WTC11 (cell line): Measurements from ENCODE around the gene IQSEC1. TPM values are rescaled to one million over a fixed set of nuclear protein-coding genes. Genes with fewer than 3 reads are reported as not detected.

Source experiments
- ATAC-seq: fragments of 200-7000 bp; cut with Tn5 transposase; 2 replicates; pipeline ENCODE4 v1.10.0; 2021; ENCODE audit warnings: mild to moderate bottlenecking, moderate library complexity
- CTCF ChIA-PET: fragments of 300-600 bp; sonication (Branson Sonifier 250); formaldehyde crosslinking; loops from one replicate; lab custom pipeline; 2021; ENCODE audit warnings: antibody characterized with exemption; lab: Charles Lee
- POLR2A ChIA-PET: fragments of 350-600 bp; sonication (Branson Sonifier 250); formaldehyde crosslinking; loops from one replicate; lab custom pipeline; 2021; ENCODE audit warnings: antibody characterized with exemption; lab: Charles Lee
- DNase-seq: peaks from one replicate; pipeline ENCODE4 v3.0.0; 2021; ENCODE audit warnings: low spot score
- H3K27ac Mint-ChIP-seq: 2 replicates; pipeline ENCODE4 v1.8.0; 2021; ENCODE audit warnings: mixed read lengths
- H3K27me3 Mint-ChIP-seq: 2 replicates; pipeline ENCODE4 v1.8.0; 2021; ENCODE audit warnings: low read depth, mild to moderate bottlenecking, moderate library complexity, mixed read lengths
- H3K36me3 Mint-ChIP-seq: 2 replicates; pipeline ENCODE4 v1.8.0; 2021; ENCODE audit warnings: mixed read lengths
- H3K4me1 Mint-ChIP-seq: 2 replicates; pipeline ENCODE4 v1.8.0; 2022; ENCODE audit warnings: mixed read lengths
- H3K4me3 Mint-ChIP-seq: 2 replicates; pipeline ENCODE4 v1.8.0; 2021; ENCODE audit warnings: mild to moderate bottlenecking, moderate library complexity, mixed read lengths
- H3K9me3 Mint-ChIP-seq: 2 replicates; pipeline ENCODE4 v1.8.0; 2021; ENCODE audit warnings: mixed read lengths
- ATF1 ChIP-seq: sonication (generic); formaldehyde crosslinking; IDR thresholded peaks from 2 replicates; pipeline ENCODE4 v1.8.1; 2023; ENCODE audit warnings: mild to moderate bottlenecking, moderate library complexity, missing genetic modification reagents
- CBFB ChIP-seq: sonication (generic); formaldehyde crosslinking; IDR thresholded peaks from 2 replicates; pipeline ENCODE4 v1.8.1; 2022; ENCODE audit warnings: mild to moderate bottlenecking, low read depth, missing genetic modification reagents
- CREM ChIP-seq: sonication (generic); formaldehyde crosslinking; IDR thresholded peaks from 2 replicates; pipeline ENCODE4 v1.8.1; 2022; ENCODE audit warnings: mild to moderate bottlenecking, missing genetic modification reagents, moderate library complexity
- FOXK1 ChIP-seq: sonication (generic); formaldehyde crosslinking; IDR thresholded peaks from 2 replicates; pipeline ENCODE4 v1.8.0; 2022; ENCODE audit warnings: mild to moderate bottlenecking, moderate library complexity, missing genetic modification reagents
- FOXP1 ChIP-seq: sonication (generic); formaldehyde crosslinking; IDR thresholded peaks from 2 replicates; pipeline ENCODE4 v1.8.0; 2022; ENCODE audit warnings: missing genetic modification reagents, mild to moderate bottlenecking, moderate library complexity, borderline replicate concordance
- KAT7 ChIP-seq: sonication (generic); formaldehyde crosslinking; IDR thresholded peaks from 2 replicates; pipeline ENCODE4 v1.8.1; 2023; ENCODE audit warnings: missing genetic modification reagents, mild to moderate bottlenecking, borderline replicate concordance
- NR2C2 ChIP-seq: sonication (generic); formaldehyde crosslinking; IDR thresholded peaks from 2 replicates; pipeline ENCODE4 v1.8.0; 2022; ENCODE audit warnings: mild to moderate bottlenecking, missing genetic modification reagents
- NR3C1 ChIP-seq: sonication (generic); formaldehyde crosslinking; conservative IDR thresholded peaks from 2 replicates; pipeline ENCODE4 v1.8.1; 2023; ENCODE audit warnings: low read depth, mild to moderate bottlenecking, missing genetic modification reagents
- PRRX2 ChIP-seq: fragments of 250-450 bp; sonication (Bioruptor Pico); IDR thresholded peaks from 2 replicates; pipeline ENCODE4 v1.8.0; 2021; ENCODE audit warnings: mild to moderate bottlenecking
- SMAD4 ChIP-seq: sonication (generic); formaldehyde crosslinking; IDR thresholded peaks from 2 replicates; pipeline ENCODE4 v1.8.0; 2022; ENCODE audit warnings: mild to moderate bottlenecking, missing genetic modification reagents
- ZNF121 ChIP-seq: sonication (generic); formaldehyde crosslinking; IDR thresholded peaks from 2 replicates; pipeline ENCODE4 v1.8.0; 2023; ENCODE audit warnings: missing genetic modification reagents
- ZNF317 ChIP-seq: sonication (generic); formaldehyde crosslinking; IDR thresholded peaks from 2 replicates; pipeline ENCODE4 v1.8.1; 2023; ENCODE audit warnings: low read depth, mild to moderate bottlenecking, moderate library complexity, missing genetic modification reagents, borderline replicate concordance
- ZNF396 ChIP-seq: fragments of 250-450 bp; sonication (Bioruptor Pico); IDR thresholded peaks from 2 replicates; pipeline ENCODE4 v1.8.0; 2021; ENCODE audit warnings: mild to moderate bottlenecking, moderate library complexity, borderline replicate concordance
- ZNF671 ChIP-seq: fragments of 250-450 bp; sonication (Bioruptor Pico); IDR thresholded peaks from 2 replicates; pipeline ENCODE4 v1.8.0; 2021; ENCODE audit warnings: mild to moderate bottlenecking
- total RNA-seq: library from RNA; stranded (reverse); gene quantifications from 3 replicates; pipeline ENCODE4 v1.2.3, GENCODE V29; 2021
- TF ChIP-seq, protein P1 (sequence below): sonication (generic); formaldehyde crosslinking; conservative IDR thresholded peaks from 2 replicates; pipeline ENCODE4 v1.8.1; 2022; ENCODE audit warnings: mild to moderate bottlenecking, missing genetic modification reagents
- TF ChIP-seq, protein P2 (sequence below): sonication (generic); formaldehyde crosslinking; IDR thresholded peaks from 2 replicates; pipeline ENCODE4 v1.8.1; 2022; ENCODE audit warnings: mild to moderate bottlenecking, missing genetic modification reagents, moderate library complexity, borderline replicate concordance
- TF ChIP-seq, protein P3 (sequence below): sonication (generic); formaldehyde crosslinking; IDR thresholded peaks from 2 replicates; pipeline ENCODE4 v1.8.1; 2023; ENCODE audit warnings: mild to moderate bottlenecking, missing genetic modification reagents, borderline replicate concordance
- TF ChIP-seq, protein P4 (sequence below): fragments of 250-450 bp; sonication (Bioruptor Pico); IDR thresholded peaks from 2 replicates; pipeline ENCODE4 v1.9.0; 2021; ENCODE audit warnings: mild to moderate bottlenecking
- TF ChIP-seq, protein P5 (sequence below): fragments of 250-450 bp; sonication (Bioruptor Pico); IDR thresholded peaks from 2 replicates; pipeline ENCODE4 v2.1.2; 2022; ENCODE audit warnings: mild to moderate bottlenecking, moderate library complexity
- TF ChIP-seq, protein P6 (sequence below): sonication (generic); formaldehyde crosslinking; IDR thresholded peaks from 2 replicates; pipeline ENCODE4 v1.8.1; 2022; ENCODE audit warnings: mild to moderate bottlenecking, moderate library complexity, missing genetic modification reagents
- TF ChIP-seq, protein P7 (sequence below): fragments of 250-450 bp; sonication (Bioruptor Pico); IDR thresholded peaks from 2 replicates; pipeline ENCODE4 v1.9.0; 2021; ENCODE audit warnings: mild to moderate bottlenecking

IQSEC1 gene
- total RNA-seq, 1 experiment from 2014 or later, result 35.0 TPM

DNA sequence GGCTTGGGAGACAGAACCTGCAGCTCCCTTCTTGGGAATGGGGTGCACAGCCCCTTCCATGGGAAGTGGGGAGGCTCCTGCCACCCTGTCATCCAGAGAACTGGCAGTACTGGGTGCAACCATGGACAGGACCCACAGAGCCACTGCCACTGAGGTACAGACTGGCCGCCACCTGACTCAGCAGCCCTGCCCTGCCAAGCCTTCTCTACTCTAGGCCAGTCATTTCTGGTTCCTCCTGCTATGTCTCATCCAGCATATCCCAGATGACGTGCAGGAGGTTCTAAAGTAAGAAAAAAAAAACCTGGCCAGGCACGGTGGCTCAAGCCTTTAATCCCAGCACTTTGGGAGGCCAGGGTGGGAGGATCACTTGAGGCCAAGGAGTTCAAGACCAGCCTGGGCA is 155.0 kb downstream of the IQSEC1 start:
- ChIA-PET POLR2A (no interaction called here), CTCF (interaction anchor here (1.4 kb wide), 1 partner anchor 66 kb away, joined by 3 read pairs; no protein-coding TSS in a partner anchor)
- DNase-seq, result no peak
- Mint-ChIP-seq H3K4me3 (no peak overlapping the region), H3K4me1 (no peaks in the 10 kb centered on the region), H3K36me3 (peaks cover 17% of the 10 kb centered on the region), H3K9me3 (no peaks in the 10 kb centered on the region), H3K27me3 (no peaks in the 10 kb centered on the region), H3K27ac (no peak overlapping the region)
- TF ChIP-seq NR2C2 (CRISPR knock-in tag) (no peak), ZNF121 (no peak; the same call in 1 of the 2 replicates), ZNF317 (CRISPR knock-in tag) (no peak), FOXP1 (no peak), PRRX2 (CRISPR knock-in tag) (no peak), ATF1 (CRISPR knock-in tag) (no peak)
- TF ChIP-seq, protein P1, sequence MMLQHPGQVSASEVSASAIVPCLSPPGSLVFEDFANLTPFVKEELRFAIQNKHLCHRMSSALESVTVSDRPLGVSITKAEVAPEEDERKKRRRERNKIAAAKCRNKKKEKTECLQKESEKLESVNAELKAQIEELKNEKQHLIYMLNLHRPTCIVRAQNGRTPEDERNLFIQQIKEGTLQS (CRISPR knock-in tag), result no peak
- TF ChIP-seq, protein P2, sequence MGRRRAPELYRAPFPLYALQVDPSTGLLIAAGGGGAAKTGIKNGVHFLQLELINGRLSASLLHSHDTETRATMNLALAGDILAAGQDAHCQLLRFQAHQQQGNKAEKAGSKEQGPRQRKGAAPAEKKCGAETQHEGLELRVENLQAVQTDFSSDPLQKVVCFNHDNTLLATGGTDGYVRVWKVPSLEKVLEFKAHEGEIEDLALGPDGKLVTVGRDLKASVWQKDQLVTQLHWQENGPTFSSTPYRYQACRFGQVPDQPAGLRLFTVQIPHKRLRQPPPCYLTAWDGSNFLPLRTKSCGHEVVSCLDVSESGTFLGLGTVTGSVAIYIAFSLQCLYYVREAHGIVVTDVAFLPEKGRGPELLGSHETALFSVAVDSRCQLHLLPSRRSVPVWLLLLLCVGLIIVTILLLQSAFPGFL (CRISPR knock-in tag), result no peak
- TF ChIP-seq, protein P3, sequence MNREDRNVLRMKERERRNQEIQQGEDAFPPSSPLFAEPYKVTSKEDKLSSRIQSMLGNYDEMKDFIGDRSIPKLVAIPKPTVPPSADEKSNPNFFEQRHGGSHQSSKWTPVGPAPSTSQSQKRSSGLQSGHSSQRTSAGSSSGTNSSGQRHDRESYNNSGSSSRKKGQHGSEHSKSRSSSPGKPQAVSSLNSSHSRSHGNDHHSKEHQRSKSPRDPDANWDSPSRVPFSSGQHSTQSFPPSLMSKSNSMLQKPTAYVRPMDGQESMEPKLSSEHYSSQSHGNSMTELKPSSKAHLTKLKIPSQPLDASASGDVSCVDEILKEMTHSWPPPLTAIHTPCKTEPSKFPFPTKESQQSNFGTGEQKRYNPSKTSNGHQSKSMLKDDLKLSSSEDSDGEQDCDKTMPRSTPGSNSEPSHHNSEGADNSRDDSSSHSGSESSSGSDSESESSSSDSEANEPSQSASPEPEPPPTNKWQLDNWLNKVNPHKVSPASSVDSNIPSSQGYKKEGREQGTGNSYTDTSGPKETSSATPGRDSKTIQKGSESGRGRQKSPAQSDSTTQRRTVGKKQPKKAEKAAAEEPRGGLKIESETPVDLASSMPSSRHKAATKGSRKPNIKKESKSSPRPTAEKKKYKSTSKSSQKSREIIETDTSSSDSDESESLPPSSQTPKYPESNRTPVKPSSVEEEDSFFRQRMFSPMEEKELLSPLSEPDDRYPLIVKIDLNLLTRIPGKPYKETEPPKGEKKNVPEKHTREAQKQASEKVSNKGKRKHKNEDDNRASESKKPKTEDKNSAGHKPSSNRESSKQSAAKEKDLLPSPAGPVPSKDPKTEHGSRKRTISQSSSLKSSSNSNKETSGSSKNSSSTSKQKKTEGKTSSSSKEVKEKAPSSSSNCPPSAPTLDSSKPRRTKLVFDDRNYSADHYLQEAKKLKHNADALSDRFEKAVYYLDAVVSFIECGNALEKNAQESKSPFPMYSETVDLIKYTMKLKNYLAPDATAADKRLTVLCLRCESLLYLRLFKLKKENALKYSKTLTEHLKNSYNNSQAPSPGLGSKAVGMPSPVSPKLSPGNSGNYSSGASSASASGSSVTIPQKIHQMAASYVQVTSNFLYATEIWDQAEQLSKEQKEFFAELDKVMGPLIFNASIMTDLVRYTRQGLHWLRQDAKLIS (CRISPR knock-in tag), result no peak
- TF ChIP-seq, protein P4, sequence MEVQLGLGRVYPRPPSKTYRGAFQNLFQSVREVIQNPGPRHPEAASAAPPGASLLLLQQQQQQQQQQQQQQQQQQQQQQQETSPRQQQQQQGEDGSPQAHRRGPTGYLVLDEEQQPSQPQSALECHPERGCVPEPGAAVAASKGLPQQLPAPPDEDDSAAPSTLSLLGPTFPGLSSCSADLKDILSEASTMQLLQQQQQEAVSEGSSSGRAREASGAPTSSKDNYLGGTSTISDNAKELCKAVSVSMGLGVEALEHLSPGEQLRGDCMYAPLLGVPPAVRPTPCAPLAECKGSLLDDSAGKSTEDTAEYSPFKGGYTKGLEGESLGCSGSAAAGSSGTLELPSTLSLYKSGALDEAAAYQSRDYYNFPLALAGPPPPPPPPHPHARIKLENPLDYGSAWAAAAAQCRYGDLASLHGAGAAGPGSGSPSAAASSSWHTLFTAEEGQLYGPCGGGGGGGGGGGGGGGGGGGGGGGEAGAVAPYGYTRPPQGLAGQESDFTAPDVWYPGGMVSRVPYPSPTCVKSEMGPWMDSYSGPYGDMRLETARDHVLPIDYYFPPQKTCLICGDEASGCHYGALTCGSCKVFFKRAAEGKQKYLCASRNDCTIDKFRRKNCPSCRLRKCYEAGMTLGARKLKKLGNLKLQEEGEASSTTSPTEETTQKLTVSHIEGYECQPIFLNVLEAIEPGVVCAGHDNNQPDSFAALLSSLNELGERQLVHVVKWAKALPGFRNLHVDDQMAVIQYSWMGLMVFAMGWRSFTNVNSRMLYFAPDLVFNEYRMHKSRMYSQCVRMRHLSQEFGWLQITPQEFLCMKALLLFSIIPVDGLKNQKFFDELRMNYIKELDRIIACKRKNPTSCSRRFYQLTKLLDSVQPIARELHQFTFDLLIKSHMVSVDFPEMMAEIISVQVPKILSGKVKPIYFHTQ (CRISPR knock-in tag), result no peak
- TF ChIP-seq, protein P5, sequence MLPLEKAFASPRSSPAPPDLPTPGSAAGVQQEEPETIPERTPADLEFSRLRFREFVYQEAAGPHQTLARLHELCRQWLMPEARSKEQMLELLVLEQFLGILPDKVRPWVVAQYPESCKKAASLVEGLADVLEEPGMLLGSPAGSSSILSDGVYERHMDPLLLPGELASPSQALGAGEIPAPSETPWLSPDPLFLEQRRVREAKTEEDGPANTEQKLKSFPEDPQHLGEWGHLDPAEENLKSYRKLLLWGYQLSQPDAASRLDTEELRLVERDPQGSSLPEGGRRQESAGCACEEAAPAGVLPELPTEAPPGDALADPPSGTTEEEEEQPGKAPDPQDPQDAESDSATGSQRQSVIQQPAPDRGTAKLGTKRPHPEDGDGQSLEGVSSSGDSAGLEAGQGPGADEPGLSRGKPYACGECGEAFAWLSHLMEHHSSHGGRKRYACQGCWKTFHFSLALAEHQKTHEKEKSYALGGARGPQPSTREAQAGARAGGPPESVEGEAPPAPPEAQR (CRISPR knock-in tag), result no peak
- no peak for ATAC-seq

DNA sequence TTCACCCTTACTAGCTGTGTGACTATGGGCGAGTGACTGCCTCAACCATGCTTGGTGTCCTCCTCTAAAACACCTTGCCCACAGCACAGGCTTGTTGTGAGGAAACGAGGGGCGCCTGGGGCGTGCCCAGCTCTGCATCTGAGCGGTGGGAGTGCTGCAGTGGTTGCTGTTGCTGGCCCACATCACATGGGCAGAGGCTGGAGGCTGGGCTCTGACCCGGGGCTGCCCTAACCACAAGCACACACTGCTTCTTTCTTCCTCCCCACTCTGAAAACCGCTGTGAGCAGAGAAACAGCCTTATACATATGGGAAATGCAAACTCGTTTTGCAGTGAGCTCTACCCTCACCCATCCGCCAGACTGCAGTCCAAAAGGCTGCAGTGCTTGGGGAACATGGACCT is 157.1 kb downstream of the IQSEC1 start:
- ATAC-seq (no peak), DNase-seq (no peak)
- Mint-ChIP-seq H3K4me3 (no peak overlapping the region), H3K9me3 (no peaks in the 10 kb centered on the region), H3K4me1 (no peaks in the 10 kb centered on the region), H3K27ac (no peak overlapping the region), H3K27me3 (no peaks in the 10 kb centered on the region), H3K36me3 (peaks cover 23% of the 10 kb centered on the region)
- CTCF ChIA-PET, result no interaction called here
- POLR2A ChIA-PET, result no interaction called here
- no peak for TF ChIP-seq CREM (CRISPR knock-in tag)
- TF ChIP-seq ZNF396, result no peak
- TF ChIP-seq ZNF121, result no peak
- no peak for TF ChIP-seq ZNF671 (CRISPR knock-in tag)
- TF ChIP-seq KAT7 (CRISPR knock-in tag), result no peak
- TF ChIP-seq, protein P6, sequence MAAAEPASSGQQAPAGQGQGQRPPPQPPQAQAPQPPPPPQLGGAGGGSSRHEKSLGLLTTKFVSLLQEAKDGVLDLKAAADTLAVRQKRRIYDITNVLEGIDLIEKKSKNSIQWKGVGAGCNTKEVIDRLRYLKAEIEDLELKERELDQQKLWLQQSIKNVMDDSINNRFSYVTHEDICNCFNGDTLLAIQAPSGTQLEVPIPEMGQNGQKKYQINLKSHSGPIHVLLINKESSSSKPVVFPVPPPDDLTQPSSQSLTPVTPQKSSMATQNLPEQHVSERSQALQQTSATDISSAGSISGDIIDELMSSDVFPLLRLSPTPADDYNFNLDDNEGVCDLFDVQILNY (CRISPR knock-in tag), result no peak
- no peak for TF ChIP-seq NR3C1 (CRISPR knock-in tag)
- TF ChIP-seq FOXK1, result no peak
- TF ChIP-seq SMAD4 (CRISPR knock-in tag), result no peak
- TF ChIP-seq CBFB (CRISPR knock-in tag), result no peak
- TF ChIP-seq, protein P7, sequence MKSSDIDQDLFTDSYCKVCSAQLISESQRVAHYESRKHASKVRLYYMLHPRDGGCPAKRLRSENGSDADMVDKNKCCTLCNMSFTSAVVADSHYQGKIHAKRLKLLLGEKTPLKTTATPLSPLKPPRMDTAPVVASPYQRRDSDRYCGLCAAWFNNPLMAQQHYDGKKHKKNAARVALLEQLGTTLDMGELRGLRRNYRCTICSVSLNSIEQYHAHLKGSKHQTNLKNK (CRISPR knock-in tag), result no peak
